NCI-H524 (cell line): Measurements from ENCODE around the gene USP32.
"Not testable (repeated sequence)": the region's sequence is repeated elsewhere in the genome, so short reads cannot be mapped to it uniquely, and the experiment has no call there.

Experiments used
- DNase-seq, 2 experiments: peaks; one replicate each; lab custom pipeline; 2025; lab: John Stamatoyannopoulos, UW

USP32 gene

GRCh38 chr17:60330731-60331130 is 61.2 kb downstream of the USP32 start:
- no peak for DNase-seq

GRCh38 chr17:60328679-60329078 is 63.3 kb downstream of the USP32 start:
- no peak for DNase-seq

- no peak for DNase-seq
Observed at GRCh38 chr17:60327901-60328273, 64.0 kb downstream of the USP32 start.

- DNase-seq = peak in 1 of 2 experiments; percentile 9
Observed at GRCh38 chr17:60327134-60327900, 64.6 kb downstream of the USP32 start.

- no peak for DNase-seq
Observed at GRCh38 chr17:60326702-60327101, 65.2 kb downstream of the USP32 start.

- DNase-seq = no peak
Observed at GRCh38 chr17:60325730-60326524, 66.0 kb downstream of the USP32 start.

GRCh38 chr17:60323754-60324153 is 68.2 kb downstream of the USP32 start:
- DNase-seq = no peak

- no peak for DNase-seq
Observed at GRCh38 chr17:60322056-60322387, 69.9 kb downstream of the USP32 start.

- no peak for DNase-seq
Observed at GRCh38 chr17:60321336-60322055, 70.4 kb downstream of the USP32 start.

- no peak for DNase-seq
Observed at GRCh38 chr17:60318830-60319229, 73.1 kb downstream of the USP32 start.

- peak in 1 of 2 experiments; percentile 25 for DNase-seq
Observed at GRCh38 chr17:60318326-60318725, 73.6 kb downstream of the USP32 start.

GRCh38 chr17:60315650-60316049 is 76.3 kb downstream of the USP32 start:
- no peak for DNase-seq

- not testable (repeated sequence) for DNase-seq
Observed at GRCh38 chr17:60314900-60315299, 77.0 kb downstream of the USP32 start.

- DNase-seq = no peak
Observed at GRCh38 chr17:60314423-60314822, 77.5 kb downstream of the USP32 start.

GRCh38 chr17:60311936-60312335 is 80.0 kb downstream of the USP32 start:
- DNase-seq = no peak

- no peak for DNase-seq
Observed at GRCh38 chr17:60311186-60311585, 80.7 kb downstream of the USP32 start.

- DNase-seq = no peak
Observed at GRCh38 chr17:60305141-60305540, 86.8 kb downstream of the USP32 start.

- no peak for DNase-seq
Observed at GRCh38 chr17:60304502-60304901, 87.4 kb downstream of the USP32 start.

GRCh38 chr17:60303406-60304099 is 88.4 kb downstream of the USP32 start:
- no peak for DNase-seq

GRCh38 chr17:60301649-60302048 is 90.3 kb downstream of the USP32 start:
- DNase-seq = no peak

- DNase-seq = no peak
Observed at GRCh38 chr17:60300949-60301348, 91.0 kb downstream of the USP32 start.

- no peak for DNase-seq
Observed at GRCh38 chr17:60300011-60300410, 91.9 kb downstream of the USP32 start.
